K562 (cell line): ENCODE results near the gene TMEM123. TPM values are rescaled to one million over a fixed set of nuclear protein-coding genes. Genes with fewer than 3 reads are reported as not detected.

ENCODE experiments used
- KLF6 ChIP-seq: fragments of 250-450 bp; sonication (Bioruptor Pico); IDR thresholded peaks from 2 replicates; pipeline ENCODE4 v1.4.0; 2020; ENCODE audit warnings: mild to moderate bottlenecking, moderate library complexity, borderline replicate concordance
- TOE1 ChIP-seq, 2 experiments: fragments of 450-650 bp in 1 of 2; sonication (generic) in 1 of 2; formaldehyde crosslinking in 1 of 2; IDR thresholded peaks; 2 replicates each; pipeline versions ENCODE4 v1.7.1 to v1.8.0; 2016 to 2022; ENCODE audit warnings: borderline replicate concordance in 2 of 2, mild to moderate bottlenecking in 2 of 2, antibody characterized with exemption in 1 of 2, inconsistent platforms in 1 of 2, low read depth in 1 of 2, missing genetic modification reagents in 1 of 2, moderate library complexity in 1 of 2
- ZBTB40 ChIP-seq, 2 experiments: fragments of 450-650 bp in 1 of 2; sonication (generic) in 1 of 2; formaldehyde crosslinking in 1 of 2; IDR thresholded peaks; 2 replicates each; pipeline versions ENCODE4 v1.7.1 to v1.9.0; 2016 to 2022; ENCODE audit warnings: inconsistent platforms in 1 of 2, mild to moderate bottlenecking in 1 of 2, missing genetic modification reagents in 1 of 2
- polyA plus RNA-seq, 8 experiments: library from polyadenylated mRNA; depleted of rRNA in 4 of 8; stranded (reverse) in 5 of 8; unstranded in 3 of 8; fragments of >200 nt; fragmentation: Nextera tagmentation in 2 of 8; fragmentation: Illumina TruSeq in 1 of 8; extraction: Ambion mirVana in 2 of 8; extraction: Trizol in 1 of 8; gene quantifications; 2 replicates each; pipeline versions ENCODE4 v1.2.1 to v1.2.3, GENCODE V29; 2011 to 2014; ENCODE audit warnings: inconsistent platforms in 1 of 8, missing spikeins in 1 of 8
- total RNA-seq, 7 experiments: library from RNA; depleted of rRNA in 6 of 7; stranded (reverse); fragments of >200 nt in 6 of 7; fragmentation: Illumina TruSeq in 2 of 7; extraction: Trizol in 2 of 7; gene quantifications; 2 replicates each; pipeline versions ENCODE4 v1.2.1 to v1.2.3, GENCODE V29; 2011 to 2021; ENCODE audit warnings: low replicate concordance in 1 of 7

Gene TMEM123
- total and polyA plus RNA-seq, 9 of the 15 experiments (the other 6 are each of a cell fraction or from before 2014, with no cell fraction given), result 19.8 to 344 (median 82.4) TPM

DNA sequence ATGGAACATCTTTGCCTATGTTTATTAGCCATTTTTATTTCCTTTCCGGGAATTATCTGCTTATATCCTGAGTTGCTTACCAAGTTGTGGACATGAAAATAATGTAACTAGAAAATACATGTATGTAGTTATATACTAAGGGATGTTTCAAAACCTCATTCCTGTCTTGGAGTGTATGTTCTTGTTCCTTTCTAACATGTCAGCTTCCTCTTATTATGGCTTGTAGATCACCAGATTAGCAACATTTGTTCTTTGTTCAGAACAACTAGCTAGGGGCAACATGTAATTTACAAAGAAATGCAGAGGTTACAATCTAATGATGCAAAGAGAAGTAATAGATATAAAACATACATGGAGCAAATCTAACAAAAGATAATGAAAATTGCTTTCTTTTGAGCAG, 13.1 kb upstream of the TMEM123 start (continued):
- TF ChIP-seq ZBTB40 (IDR thresholded peaks at IDR 0.05), result no peak
- TF ChIP-seq ZBTB40 (CRISPR knock-in tag; IDR thresholded peaks at IDR 0.05), result no peak
- no peak for TF ChIP-seq TOE1 (IDR thresholded peaks at IDR 0.05; ENCODE audit: borderline replicate concordance)
- TF ChIP-seq TOE1 (CRISPR knock-in tag; IDR thresholded peaks at IDR 0.05; ENCODE audit: borderline replicate concordance, low read depth), result no peak
- no peak for TF ChIP-seq KLF6 (CRISPR knock-in tag)
